Erythroblast (primary cell): ENCODE results near the gene IL4R.
"Not testable (repeated sequence)": the region's sequence is repeated elsewhere in the genome, so short reads cannot be mapped to it uniquely, and the experiment has no call there.

Experiments used
- DNase-seq, 2 experiments: peaks; one replicate each; lab custom pipeline; 2025; lab: John Stamatoyannopoulos, UW
- GATA1 ChIP-seq: IDR thresholded peaks from 2 replicates; pipeline ENCODE4 v1.6.1; 2011; ENCODE audit warnings: low read depth, mild to moderate bottlenecking, control low read depth, low read length, moderate library complexity
- POLR2A ChIP-seq: IDR thresholded peaks from 2 replicates; pipeline ENCODE4 v1.6.1; 2011; ENCODE audit warnings: mild to moderate bottlenecking, low read length

IL4R gene

GRCh38 chr16:27313422-27314160 is at the start of gene IL4R:
IL4R (plus strand) TSS chr16:27313974; CDS start chr16:27340204, 26,230 bp downstream.
- no peak for TF ChIP-seq POLR2A
- TF ChIP-seq GATA1: no peak
- DNase-seq: peak; percentile 29 to 42

GRCh38 chr16:27264151-27264550 is 49.6 kb upstream of the IL4R start:
- TF ChIP-seq GATA1: no peak
- no peak for TF ChIP-seq POLR2A
- no peak for DNase-seq

- TF ChIP-seq GATA1 (no peak), POLR2A (no peak)
- no peak for DNase-seq
These were observed 47.8 kb upstream of the IL4R start for GRCh38 chr16:27265982-27266381.

- no peak for TF ChIP-seq POLR2A
- no peak for DNase-seq
These were observed 46.6 kb upstream of the IL4R start for GRCh38 chr16:27267037-27267677.

- no peak for TF ChIP-seq GATA1
- peak; percentile 96 for TF ChIP-seq POLR2A
- peak; percentile 97 to 98 for DNase-seq
These were observed 45.1 kb upstream of the IL4R start, which contains the start of gene NSMCE1 for GRCh38 chr16:27268376-27269299. NSMCE1 (minus strand) TSS chr16:27268772; CDS start chr16:27257570, 11,202 bp downstream.

GRCh38 chr16:27269300-27270150 is 44.2 kb upstream of the IL4R start:
- no peak for DNase-seq
- TF ChIP-seq POLR2A (no peak), GATA1 (no peak)

GRCh38 chr16:27270349-27270748 is 43.4 kb upstream of the IL4R start:
- no peak for TF ChIP-seq POLR2A
- no peak for TF ChIP-seq GATA1
- DNase-seq: no peak

- TF ChIP-seq GATA1 (no peak), POLR2A (no peak)
- DNase-seq: no peak
These were observed 41.7 kb upstream of the IL4R start for GRCh38 chr16:27272076-27272475.

GRCh38 chr16:27272697-27273096 is 41.1 kb upstream of the IL4R start:
- DNase-seq: not testable (repeated sequence)

GRCh38 chr16:27273330-27273669 is 40.5 kb upstream of the IL4R start:
- no peak for TF ChIP-seq POLR2A
- no peak for TF ChIP-seq GATA1
- DNase-seq: no peak

- TF ChIP-seq GATA1: no peak
- no peak for TF ChIP-seq POLR2A
- DNase-seq: no peak
These were observed 39.9 kb upstream of the IL4R start for GRCh38 chr16:27273670-27274423.

- not testable (repeated sequence) for DNase-seq
These were observed 39.3 kb upstream of the IL4R start for GRCh38 chr16:27274424-27274874.
